A549 treated with GW870086 at 1 μM for 4 hours (cell line): Measurements from ENCODE around the gene NDUFB10. TPM values are rescaled to one million over a fixed set of nuclear protein-coding genes. Genes with fewer than 3 reads are reported as not detected.

Experiments
- total RNA-seq: library from RNA; stranded (reverse); fragments of 200-300 nt; extraction: Qiagen RNA extraction; gene quantifications from 5 replicates; pipeline ENCODE4 v1.2.3, GENCODE V29; 2022; ENCODE audit warnings: low read depth

Gene NDUFB10
- 238 to 320 TPM (median 255 TPM) in 5 replicates for total RNA-seq

DNA sequence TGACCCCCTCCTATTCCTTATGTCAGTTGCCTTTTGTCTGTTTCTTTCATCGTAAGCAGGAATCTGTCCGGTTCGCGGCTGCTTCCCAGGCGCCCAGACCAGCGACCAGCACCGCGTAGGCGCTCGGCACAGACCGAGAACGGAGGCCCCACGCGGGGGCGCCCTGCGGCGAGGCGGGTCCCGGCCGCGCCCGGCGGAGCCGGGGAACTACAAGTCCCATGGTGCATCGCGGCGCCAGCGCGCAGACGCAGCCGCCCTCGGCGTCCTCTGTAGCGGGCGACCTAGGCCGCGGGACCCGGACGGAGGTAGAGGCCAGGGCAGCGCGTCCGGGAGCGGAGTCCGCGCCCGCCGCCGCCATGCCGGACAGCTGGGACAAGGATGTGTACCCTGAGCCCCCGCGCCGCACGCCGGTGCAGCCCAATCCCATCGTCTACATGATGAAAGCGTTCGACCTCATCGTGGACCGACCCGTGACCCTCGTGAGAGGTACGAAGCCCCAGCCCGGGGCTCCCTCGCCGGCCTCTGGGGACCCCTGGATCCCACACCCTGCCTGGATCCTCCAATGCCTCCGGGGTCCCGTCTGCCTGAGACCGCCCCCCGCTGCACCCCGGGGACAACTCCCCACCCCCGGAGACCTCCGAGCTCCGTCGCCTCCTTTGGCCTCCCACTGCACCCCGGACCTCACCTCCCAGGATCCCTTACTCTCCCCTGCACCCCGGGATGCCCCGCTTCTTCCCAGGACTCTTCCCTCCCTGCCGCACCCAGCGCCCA, at the start of gene NDUFB10:
TSS of gene NDUFB10 (plus strand) at position 270 of the 771 bp plus-strand sequence. CDS start at position 357, 87 bp downstream.

DNA sequence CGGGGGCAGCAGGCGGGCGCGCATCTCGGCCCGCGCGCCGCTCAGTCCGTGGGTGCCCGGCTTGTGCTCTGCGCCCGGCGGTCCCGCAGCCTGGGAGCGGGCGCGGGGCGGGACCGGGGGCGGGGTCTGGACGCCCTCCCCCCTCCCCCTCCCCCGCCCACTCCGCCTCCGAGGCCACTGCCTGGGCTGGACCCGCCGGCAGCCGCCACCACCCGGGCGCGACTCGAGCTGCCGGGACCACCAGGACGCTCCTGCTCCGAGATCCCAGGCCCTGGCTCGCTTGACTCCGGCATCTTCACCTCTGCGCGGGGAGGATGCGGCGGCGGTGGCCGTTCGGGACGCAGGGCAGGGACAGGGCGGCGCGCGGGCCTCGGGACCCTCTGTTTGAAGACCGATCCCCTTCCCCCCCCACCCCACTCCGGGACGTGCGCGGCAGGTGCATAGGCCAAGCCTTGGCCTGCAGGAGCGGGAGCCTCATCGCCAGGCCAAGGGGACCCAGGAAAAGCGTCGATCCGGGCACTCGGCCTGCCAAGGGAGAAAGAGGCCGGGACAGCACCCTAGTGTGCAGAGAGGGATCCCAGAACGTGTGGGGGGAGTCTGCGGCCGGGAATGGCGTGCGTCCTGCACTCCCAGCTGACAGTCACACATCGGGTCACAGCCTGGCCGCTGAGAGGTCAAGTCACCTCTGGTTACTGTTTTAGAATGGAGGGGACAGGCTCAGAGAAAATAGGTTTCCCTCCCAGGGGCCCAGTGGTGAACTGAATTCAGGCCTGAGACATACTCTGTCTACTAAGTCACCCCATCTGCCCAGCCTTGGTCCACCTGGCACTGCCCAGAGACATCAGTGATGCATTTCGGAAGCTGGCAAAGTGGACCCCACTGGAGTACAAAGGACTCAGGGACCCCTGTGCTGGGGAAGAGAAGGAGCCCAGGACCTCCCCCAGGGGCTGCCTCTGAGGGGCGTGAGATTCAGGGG, 40.7 kb upstream of the NDUFB10 start, which contains the start of gene HS3ST6:
TSS of gene HS3ST6 (minus strand) at position 65 of the 976 bp plus-strand sequence. CDS start 92 bp downstream, outside the sequence.

DNA sequence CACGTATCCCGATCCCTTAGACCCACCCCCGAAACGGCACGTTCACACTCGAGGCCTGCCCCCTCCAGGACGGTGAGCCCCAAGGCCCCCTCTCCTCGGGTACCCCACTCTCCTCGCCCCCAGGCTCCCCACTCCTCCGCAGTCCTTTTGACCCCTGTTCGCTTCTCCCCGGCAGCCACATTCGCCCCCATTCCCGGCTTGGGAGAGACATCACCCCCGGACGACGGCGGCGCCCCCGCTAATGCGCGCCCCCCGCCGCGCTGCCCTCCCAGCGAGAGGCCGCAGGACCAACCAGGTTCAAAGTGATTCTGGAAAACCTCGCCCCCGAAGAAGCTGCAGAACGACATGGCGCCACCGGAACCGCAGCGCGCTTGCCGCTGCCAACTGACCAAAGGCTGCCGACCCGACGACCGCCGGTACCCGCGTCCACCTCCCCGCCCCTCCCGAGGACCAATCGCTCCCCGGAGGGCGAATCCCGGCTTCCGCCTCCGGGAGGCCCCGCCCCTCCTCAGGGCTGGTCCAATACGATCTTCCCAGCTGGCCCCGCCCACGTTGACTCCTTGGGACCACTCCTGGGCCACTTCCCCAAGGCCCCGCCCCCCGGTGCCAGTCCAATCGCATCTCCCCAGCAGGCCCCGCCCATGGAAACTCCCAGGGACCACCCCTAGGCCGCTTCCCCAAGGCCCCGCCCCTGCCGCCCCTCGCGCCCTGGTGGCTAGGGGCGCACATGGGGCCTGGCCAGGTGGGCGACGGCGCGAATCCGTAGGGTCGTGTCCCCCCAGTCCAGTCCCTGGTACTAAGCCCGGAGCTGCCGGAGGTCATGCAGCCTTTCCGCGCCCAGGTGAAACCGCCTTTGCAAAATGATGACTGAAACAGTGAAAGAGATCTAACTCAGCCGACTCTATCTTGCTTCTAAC, 16.3 kb upstream of the NDUFB10 start, which contains the start of gene MSRB1:
TSS of gene MSRB1 (minus strand) at position 390 of the 917 bp plus-strand sequence. CDS start at position 347, 43 bp downstream.

DNA sequence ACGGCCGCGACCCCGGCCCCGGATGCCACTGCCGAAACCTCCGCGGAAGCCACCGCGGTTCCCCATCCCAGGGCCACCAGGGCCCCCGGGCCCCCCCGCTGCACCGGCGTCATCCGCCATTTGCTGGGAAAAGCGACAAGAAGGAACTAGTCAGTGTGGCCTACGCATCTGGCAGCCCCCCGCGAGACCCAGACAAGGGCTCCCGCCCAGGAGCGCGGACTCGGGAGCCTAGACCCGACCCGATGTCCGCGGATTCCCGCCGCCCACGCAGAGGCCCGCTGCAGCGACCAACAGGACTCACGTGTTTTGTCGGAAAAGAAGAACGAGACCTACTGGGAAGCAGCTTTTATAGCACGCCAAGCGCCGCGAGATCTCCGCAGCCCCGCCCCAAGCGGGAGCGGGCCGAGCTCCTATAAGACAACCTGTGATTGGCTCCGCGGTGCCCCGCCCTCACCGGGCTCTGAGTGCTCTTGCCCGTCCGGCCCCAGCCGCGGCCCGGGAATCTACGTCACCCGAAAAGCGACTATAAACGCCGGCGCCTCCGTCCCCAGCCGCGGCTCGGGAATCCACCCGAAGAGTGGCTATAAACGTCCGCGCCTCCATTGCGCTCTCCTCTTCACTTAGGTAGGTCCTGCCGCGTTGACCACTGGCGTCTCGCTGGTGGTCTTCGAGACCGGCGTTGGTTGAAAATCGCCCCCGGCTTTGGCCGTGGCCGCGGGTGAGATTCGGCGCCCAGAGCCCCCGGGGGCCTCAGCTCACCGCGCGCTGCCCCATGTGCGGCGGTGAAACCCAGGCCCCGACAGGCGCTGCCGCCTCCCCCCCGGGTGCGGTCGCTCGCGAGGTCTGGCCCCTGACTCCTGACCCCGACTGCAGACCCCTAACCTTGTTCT, 5.4 kb downstream of the NDUFB10 start, which contains the start of gene RPS2:
TSS of gene RPS2 (minus strand) at position 321 of the 890 bp plus-strand sequence. CDS start at position 120, 201 bp downstream.

DNA sequence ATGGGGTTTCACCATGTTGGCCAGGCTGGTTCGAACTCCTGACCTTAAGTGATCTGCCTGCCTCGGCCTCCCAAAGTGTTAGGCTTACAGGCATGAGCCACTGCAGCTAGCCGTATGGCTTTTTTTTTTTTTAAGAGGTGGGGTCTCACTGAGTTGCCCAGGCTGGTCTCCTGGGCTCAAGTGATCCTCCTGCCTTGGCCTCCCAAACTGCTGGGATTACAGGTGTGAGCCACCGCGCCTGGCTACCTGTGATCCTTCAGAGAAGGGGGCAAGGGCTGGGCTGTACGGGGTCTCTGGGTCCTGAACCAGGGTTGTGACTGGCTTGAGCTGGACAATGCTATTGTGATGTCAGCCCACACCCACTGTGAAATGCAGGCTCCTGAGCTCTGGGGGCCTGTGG, 7.1 kb downstream of the NDUFB10 start, which contains the start of gene RNF151:
TSS of gene RNF151 (plus strand) at position 397 of the 400 bp plus-strand sequence. CDS start 26 bp downstream, outside the sequence.

DNA sequence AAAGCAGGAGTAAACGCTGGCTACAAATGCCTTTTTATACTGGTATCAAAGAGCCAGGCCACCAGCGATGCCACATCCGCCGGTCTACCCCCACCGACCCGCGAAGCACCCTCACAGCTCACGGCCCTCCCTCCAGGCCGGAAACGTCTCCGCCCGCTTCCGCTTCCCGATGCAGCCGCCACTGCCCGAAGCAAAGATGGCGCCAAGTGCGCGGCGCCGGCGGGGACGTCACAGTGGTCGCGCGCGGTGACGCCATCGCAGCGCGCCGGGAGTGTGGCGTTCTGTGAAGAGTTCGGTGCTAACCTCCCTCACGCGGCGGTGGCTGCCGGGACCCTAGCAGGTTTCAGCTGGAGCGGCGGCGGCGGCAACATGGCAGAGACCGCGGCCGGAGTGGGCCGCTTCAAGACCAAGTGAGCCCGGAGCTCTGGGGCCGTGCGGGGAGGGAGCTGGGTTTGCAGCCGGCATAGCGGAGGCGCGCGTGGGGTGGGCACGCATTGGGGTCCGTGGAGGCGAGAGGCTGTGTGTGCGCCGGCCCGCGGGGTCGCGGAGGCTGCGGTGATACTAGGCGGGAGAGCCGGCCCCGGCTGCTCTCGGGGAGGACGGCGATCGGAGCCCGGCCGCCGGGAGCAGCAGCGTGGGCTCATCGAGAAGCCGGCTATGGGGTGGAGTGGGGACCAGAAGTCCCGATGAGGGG, 12.6 kb downstream of the NDUFB10 start, which contains the start of gene TBL3:
TSS of gene TBL3 (plus strand) at position 258 of the 694 bp plus-strand sequence. CDS start at position 370, 112 bp downstream.

DNA sequence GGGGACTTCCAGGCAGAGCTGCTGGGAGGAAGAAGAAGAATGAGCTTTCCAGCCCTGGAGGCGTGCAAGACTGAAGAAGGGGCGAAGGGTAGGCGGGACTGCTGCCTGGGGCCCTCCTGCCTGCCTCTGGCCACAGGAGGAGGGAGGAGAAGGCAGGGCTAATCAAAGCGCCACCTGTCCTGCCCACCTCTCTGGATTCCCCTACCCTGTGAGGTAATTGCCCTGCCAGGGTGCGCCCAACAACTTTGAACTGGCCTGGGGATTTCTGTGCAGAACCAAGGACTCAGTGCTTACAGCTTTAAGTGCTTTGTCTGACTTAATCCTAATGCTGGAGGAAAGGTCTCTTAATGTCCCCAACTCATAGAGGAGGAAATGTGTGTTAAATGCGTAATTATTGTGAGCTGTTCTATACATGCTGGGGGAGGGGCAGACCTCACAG, 22.1 kb downstream of the NDUFB10 start, which contains the start of gene NOXO1:
TSS of gene NOXO1 (minus strand) at position 72 of the 439 bp plus-strand sequence. CDS start 290 bp downstream, outside the sequence.

DNA sequence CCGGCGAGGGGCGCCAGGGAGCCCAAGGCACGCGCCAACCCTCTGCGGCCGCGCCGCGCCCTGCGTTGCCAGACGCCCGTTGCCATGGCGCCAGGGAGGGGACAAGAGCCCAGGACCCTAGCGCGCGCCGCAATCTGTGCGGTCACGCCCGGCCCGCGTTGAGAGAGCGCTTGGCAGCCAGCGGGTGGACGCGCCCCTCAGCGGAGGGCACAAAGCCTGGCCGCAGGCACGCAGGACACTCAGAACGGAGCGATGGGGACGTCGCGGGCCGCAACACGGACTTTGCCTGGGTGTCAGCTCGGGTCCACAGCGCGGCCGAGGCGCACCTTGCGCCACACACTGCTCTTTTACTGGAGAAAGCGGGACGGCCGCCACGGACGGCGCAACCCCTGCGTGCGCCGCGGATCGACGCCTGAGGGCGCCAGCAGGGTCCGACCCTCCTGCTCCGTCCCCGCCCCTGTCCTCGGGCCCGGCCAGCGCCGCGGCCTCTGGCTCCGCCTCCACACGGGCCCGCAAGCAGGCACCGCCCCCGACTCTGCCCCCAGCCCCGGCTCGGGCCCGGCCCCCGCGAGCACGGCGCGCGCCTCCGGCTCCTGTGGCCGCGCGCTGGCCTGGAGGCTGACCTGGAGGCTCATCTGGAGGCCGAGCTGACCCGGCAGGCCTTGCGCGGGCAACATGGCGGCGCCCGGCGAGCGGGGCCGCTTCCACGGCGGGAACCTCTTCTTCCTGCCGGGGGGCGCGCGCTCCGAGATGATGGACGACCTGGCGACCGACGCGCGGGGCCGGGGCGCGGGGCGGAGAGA, 24.4 kb downstream of the NDUFB10 start, which contains the start of gene GFER:
TSS of gene GFER (plus strand) at position 650 of the 803 bp plus-strand sequence. CDS start at position 676, 26 bp downstream.

DNA sequence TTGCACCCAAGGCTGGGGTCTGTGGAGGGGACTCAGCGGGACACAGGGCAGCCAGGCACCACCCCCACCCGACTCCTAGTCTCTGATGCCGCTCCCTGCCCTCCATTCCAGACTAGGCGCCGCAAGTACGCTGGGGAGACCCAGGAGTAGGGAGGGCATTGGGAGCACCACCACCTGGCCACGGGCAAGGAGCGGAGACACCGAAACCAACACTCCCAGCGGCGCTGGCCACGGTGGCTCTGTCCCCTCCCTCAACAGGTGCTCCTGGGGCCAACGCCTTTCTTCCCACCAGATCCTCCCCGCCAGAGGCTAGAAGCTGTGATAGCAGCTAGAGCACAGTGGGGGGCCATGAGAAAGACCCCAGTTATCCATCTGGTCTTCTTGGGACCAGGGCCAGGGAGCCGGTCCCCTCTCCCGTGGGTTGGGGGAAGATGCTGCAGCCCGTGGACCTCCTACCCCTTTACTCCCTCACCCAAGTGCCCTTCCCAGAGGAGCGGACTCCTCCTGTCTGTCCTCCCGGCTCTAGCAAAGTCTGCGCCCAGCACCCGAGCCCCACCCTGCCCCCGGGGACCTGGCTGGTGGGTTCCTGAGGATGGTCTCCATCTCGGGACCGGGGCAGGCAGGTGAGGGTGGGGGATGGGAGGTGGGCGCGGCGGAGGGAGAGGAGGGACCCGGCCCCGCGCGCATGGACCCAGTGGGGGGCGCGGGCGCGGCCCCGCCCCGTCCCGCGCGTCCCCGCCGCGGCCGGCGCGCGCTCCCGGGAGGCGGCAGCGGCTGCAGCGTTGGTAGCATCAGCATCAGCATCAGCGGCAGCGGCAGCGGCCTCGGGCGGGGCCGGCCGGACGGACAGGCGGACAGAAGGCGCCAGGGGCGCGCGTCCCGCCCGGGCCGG, 30.1 kb downstream of the NDUFB10 start, which contains the start of gene SYNGR3:
TSS of gene SYNGR3 (plus strand) at position 762 of the 892 bp plus-strand sequence. CDS start 133 bp downstream, outside the sequence.

DNA sequence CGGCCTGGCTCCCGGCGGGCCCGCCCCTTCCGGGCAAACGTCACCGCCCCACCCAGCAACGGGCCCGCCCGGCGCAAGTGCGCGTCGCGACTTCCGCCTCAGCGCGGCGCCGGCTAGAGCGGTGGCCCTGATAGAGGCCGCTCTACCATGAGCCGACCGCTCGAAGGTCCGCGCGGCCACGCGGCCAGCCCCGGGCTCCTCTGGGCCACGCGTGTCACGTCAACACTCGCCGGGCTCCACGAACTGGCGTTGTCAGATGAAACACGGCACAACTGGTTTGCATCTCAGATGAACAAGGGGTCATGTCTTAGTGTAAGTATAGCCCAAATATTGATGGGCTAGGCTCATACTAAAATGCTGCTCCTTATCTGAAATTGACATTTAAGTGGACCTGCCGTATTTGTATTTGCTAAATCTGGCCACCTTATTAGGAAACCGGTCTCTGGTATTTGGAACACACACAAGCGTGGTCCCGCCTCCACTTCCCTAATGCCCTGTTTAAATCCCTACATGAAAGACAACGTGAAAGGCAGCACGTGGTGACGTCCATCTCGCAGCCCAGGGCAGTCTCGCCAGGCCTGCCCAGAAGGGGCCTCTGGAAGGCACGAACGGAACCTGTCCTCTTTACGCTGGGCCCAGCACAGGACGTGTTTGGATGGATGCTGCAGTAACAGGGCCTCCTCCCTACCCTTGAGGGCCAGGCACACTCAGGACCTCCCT, 50.6 kb downstream of the NDUFB10 start, which contains the start of gene ZNF598:
TSS of gene ZNF598 (minus strand) at position 31 of the 720 bp plus-strand sequence.

Other genes with a start within 250 kb of the NDUFB10 start
- gene NME3, start 188.0 kb upstream of the NDUFB10 start, total RNA-seq: 36.1 to 62.1 TPM (median 56.3 TPM) in 5 replicates
- 6.5 to 12.4 TPM (median 10.3 TPM) in 5 replicates for gene EME2, start 186.7 kb upstream of the NDUFB10 start, total RNA-seq
- gene MRPS34, start 186.4 kb upstream of the NDUFB10 start, total RNA-seq: 165 to 272 TPM (median 249 TPM) in 5 replicates
- gene SPSB3, start 177.0 kb upstream of the NDUFB10 start, total RNA-seq: 14.6 to 24.6 TPM (median 23.2 TPM) in 5 replicates
- 59.4 to 85.3 TPM (median 79.7 TPM) in 5 replicates for gene NUBP2, start 176.6 kb upstream of the NDUFB10 start, total RNA-seq
- 0.06 TPM in 1 of 5 replicates, not detected in the others for gene IGFALS, start 165.8 kb upstream of the NDUFB10 start, total RNA-seq
- 61.5 to 70.0 TPM (median 66.3 TPM) in 5 replicates for gene HAGH, start 132.7 kb upstream of the NDUFB10 start, total RNA-seq
- gene FAHD1, start 132.3 kb upstream of the NDUFB10 start, total RNA-seq: 46.1 to 51.7 TPM (median 46.8 TPM) in 5 replicates
- 1.2 to 2.1 TPM (median 1.5 TPM) in 5 replicates for gene MEIOB, start 87.4 kb upstream of the NDUFB10 start, total RNA-seq
- gene HS3ST6, start 41.1 kb upstream of the NDUFB10 start, total RNA-seq: 1.4 to 2.7 TPM (median 2.2 TPM) in 5 replicates
- gene MSRB1, start 16.3 kb upstream of the NDUFB10 start, total RNA-seq: 33.4 to 43.1 TPM (median 40.4 TPM) in 5 replicates
- 0.13 to 0.21 TPM in 2 of 5 replicates, not detected in the others for gene RPL3L, start 4.8 kb upstream of the NDUFB10 start, total RNA-seq
- gene RPS2, start 5.3 kb downstream of the NDUFB10 start, total RNA-seq: 4,023 to 5,272 TPM (median 5,225 TPM) in 5 replicates
- not detected in 5 replicates for gene RNF151, start 7.3 kb downstream of the NDUFB10 start, total RNA-seq
- gene TBL3, start 12.5 kb downstream of the NDUFB10 start, total RNA-seq: 28.5 to 41.0 TPM (median 37.8 TPM) in 5 replicates
- gene NOXO1, start 21.9 kb downstream of the NDUFB10 start, total RNA-seq: 0.25 to 0.58 TPM (median 0.37 TPM) in 3 of 5 replicates, not detected in the others
- gene GFER, start 24.7 kb downstream of the NDUFB10 start, total RNA-seq: 21.9 to 49.2 TPM (median 39.8 TPM) in 5 replicates
- gene SYNGR3, start 30.4 kb downstream of the NDUFB10 start, total RNA-seq: 5.5 to 8.3 TPM (median 8.1 TPM) in 5 replicates
- 43.7 to 60.1 TPM (median 56.5 TPM) in 5 replicates for gene ZNF598, start 50.3 kb downstream of the NDUFB10 start, total RNA-seq
- gene NPW, start 60.2 kb downstream of the NDUFB10 start, total RNA-seq: 0.44 to 1.7 TPM (median 0.85 TPM) in 5 replicates
- gene NHERF2, start 67.4 kb downstream of the NDUFB10 start, total RNA-seq: 48.2 to 73.8 TPM (median 68.4 TPM) in 5 replicates
- gene NTHL1, start 88.3 kb downstream of the NDUFB10 start, total RNA-seq: 37.9 to 51.7 TPM (median 44.3 TPM) in 5 replicates
- 30.8 to 44.5 TPM (median 43.0 TPM) in 5 replicates for gene TSC2, start 88.4 kb downstream of the NDUFB10 start, total RNA-seq
- 36.9 to 55.8 TPM (median 48.0 TPM) in 5 replicates for gene PKD1, start 176.4 kb downstream of the NDUFB10 start, total RNA-seq
- 2.4 to 4.9 TPM (median 2.9 TPM) in 5 replicates for gene RAB26, start 189.1 kb downstream of the NDUFB10 start, total RNA-seq
- 37.1 to 58.7 TPM (median 50.7 TPM) in 5 replicates for gene TRAF7, start 196.2 kb downstream of the NDUFB10 start, total RNA-seq
- 0.35 to 0.55 TPM (median 0.45 TPM) in 5 replicates for gene CASKIN1, start 237.1 kb downstream of the NDUFB10 start, total RNA-seq
- 38.1 to 52.1 TPM (median 49.1 TPM) in 5 replicates for gene MLST8, start 245.9 kb downstream of the NDUFB10 start, total RNA-seq